NCI-H1417 treated with DMSO at 0.1 percent for 48 hours (cell line): ENCODE data around the gene LAMB4.
A peak's percentile ranks its signal among the peaks of the same experiment; 100 is the strongest.

Experiments
- DNase-seq: peaks from one replicate; lab custom pipeline; 2025; lab: John Stamatoyannopoulos, UW

LAMB4 gene

GRCh38 chr7:107996072-107996882, 133.9 kb downstream of the LAMB4 start:
- DNase-seq: no peak

GRCh38 chr7:107995184-107996071, 134.7 kb downstream of the LAMB4 start:
- DNase-seq: peak; percentile 37

GRCh38 chr7:107994421-107995030, 135.6 kb downstream of the LAMB4 start:
- DNase-seq: no peak

- DNase-seq: peak; percentile 31
Observed at GRCh38 chr7:107993891-107994291, 136.3 kb downstream of the LAMB4 start.

- no peak for DNase-seq
Observed at GRCh38 chr7:107989618-107990373, 140.4 kb downstream of the LAMB4 start.

GRCh38 chr7:107982918-107983389, 147.2 kb downstream of the LAMB4 start:
- DNase-seq: no peak

GRCh38 chr7:107982042-107982840, 147.9 kb downstream of the LAMB4 start:
- DNase-seq: no peak

GRCh38 chr7:107981466-107981865, 148.7 kb downstream of the LAMB4 start:
- DNase-seq: no peak

GRCh38 chr7:107980671-107981190, 149.4 kb downstream of the LAMB4 start:
- no peak for DNase-seq

- no peak for DNase-seq
Observed at GRCh38 chr7:107980171-107980570, 150.0 kb downstream of the LAMB4 start.

GRCh38 chr7:107978815-107979408, 151.2 kb downstream of the LAMB4 start:
- no peak for DNase-seq

- DNase-seq: no peak
Observed at GRCh38 chr7:107977048-107977447, 153.1 kb downstream of the LAMB4 start.

GRCh38 chr7:107976620-107977019, 153.5 kb downstream of the LAMB4 start:
- DNase-seq: no peak

- DNase-seq: no peak
Observed at GRCh38 chr7:107975394-107976013, 154.7 kb downstream of the LAMB4 start.

- DNase-seq: no peak
Observed at GRCh38 chr7:107973861-107974260, 156.3 kb downstream of the LAMB4 start.
